ENCODE data around the gene CLEC9A.

Gene CLEC9A

DNA sequence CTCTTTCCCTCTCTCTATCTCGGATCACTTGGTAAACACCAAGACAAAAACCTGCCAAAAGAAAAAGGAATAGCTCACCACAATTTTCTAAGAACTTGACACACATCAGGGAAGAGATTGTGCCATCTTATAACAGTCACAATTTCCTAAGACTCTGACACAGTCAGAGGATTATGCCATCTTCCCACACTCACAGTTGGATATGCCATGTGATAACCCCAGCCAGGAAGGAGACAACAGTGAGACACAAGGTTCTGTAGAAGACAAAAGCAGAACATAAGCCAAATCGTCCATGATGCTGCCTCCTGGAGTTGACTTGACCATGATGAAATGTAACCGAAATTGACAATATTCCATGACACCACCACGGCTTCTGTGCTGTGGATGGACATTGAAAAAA, 2.8 kb upstream of the CLEC9A start:
- no peak overlapping the region for H3K4me3 ChIP-seq (ENCODE audit: low read depth, low read length)
- no peak for DNase-seq (ENCODE audit: low read depth, low spot score)
- ChIA-PET CTCF (no interaction called here), POLR2A (no interaction called here)
- TF ChIP-seq, protein P1, sequence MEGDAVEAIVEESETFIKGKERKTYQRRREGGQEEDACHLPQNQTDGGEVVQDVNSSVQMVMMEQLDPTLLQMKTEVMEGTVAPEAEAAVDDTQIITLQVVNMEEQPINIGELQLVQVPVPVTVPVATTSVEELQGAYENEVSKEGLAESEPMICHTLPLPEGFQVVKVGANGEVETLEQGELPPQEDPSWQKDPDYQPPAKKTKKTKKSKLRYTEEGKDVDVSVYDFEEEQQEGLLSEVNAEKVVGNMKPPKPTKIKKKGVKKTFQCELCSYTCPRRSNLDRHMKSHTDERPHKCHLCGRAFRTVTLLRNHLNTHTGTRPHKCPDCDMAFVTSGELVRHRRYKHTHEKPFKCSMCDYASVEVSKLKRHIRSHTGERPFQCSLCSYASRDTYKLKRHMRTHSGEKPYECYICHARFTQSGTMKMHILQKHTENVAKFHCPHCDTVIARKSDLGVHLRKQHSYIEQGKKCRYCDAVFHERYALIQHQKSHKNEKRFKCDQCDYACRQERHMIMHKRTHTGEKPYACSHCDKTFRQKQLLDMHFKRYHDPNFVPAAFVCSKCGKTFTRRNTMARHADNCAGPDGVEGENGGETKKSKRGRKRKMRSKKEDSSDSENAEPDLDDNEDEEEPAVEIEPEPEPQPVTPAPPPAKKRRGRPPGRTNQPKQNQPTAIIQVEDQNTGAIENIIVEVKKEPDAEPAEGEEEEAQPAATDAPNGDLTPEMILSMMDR (IDR thresholded peaks at IDR 0.05; ENCODE audit: insufficient read depth, low read length, missing control alignments): no peak

DNA sequence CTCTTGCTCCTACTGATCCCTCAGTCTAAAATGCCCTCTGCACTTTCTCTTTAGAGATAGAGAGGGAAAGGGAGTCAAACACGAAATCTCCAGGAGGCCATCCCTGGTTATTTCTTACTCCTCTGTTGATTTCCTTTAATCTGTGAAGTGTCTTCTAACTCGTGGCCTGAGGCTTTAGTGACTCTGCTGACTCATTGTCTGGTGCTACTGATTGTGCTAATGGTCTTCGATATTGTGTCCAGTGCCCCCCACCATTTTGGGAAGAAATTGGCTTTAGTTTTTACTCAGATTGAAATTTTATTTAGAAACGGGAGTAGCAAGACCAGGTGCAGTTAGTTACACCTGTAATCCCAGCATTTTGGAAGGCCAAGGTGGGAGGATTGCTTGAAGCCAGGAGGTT, 839 bp downstream of the CLEC9A start:
- CTCF ChIA-PET: interaction anchor here (0.7 to 1.9 kb wide), 6 partner anchors 21 to 281 kb away, joined by 3 to 14 read pairs (median 4); partner anchors contain the start of gene CLEC12B
- no peak for DNase-seq (ENCODE audit: low read depth, low spot score)
- POLR2A ChIA-PET: no interaction called here
- H3K4me3 ChIP-seq (ENCODE audit: low read depth, low read length): no peak overlapping the region
- TF ChIP-seq, protein P1 (IDR thresholded peaks at IDR 0.05; ENCODE audit: insufficient read depth, low read length, missing control alignments): no peak

DNA sequence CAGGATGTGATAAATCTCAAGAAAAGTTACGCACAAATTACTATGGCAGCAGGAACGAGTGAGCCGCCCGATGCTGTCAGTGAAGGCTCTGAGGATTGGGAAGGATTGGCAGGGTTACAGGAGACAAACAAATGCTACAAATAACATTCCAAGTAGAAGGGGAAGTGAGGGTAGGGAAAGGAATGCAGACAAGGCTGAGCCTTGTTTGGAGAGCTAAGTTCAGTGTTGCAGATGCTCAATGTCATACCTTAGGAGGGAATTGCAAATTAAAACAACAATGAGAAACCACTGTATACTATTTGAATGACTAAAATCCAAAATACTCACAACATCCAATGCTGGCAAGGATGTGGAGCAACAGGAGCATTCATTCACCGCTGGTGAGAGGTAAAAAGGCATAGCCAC, 1.3 kb downstream of the CLEC9A start:
- TF ChIP-seq, protein P1 (IDR thresholded peaks at IDR 0.05; ENCODE audit: insufficient read depth, low read length, missing control alignments): no peak
- ChIA-PET POLR2A (no interaction called here), CTCF (interaction anchor here (0.7 to 1.9 kb wide), 6 partner anchors 22 to 282 kb away, joined by 3 to 14 read pairs (median 3); partner anchors contain the start of gene CLEC12B)
- no peak overlapping the region for H3K4me3 ChIP-seq (ENCODE audit: low read depth, low read length)
- peak; percentile 77 for DNase-seq (ENCODE audit: low read depth, low spot score)

DNA sequence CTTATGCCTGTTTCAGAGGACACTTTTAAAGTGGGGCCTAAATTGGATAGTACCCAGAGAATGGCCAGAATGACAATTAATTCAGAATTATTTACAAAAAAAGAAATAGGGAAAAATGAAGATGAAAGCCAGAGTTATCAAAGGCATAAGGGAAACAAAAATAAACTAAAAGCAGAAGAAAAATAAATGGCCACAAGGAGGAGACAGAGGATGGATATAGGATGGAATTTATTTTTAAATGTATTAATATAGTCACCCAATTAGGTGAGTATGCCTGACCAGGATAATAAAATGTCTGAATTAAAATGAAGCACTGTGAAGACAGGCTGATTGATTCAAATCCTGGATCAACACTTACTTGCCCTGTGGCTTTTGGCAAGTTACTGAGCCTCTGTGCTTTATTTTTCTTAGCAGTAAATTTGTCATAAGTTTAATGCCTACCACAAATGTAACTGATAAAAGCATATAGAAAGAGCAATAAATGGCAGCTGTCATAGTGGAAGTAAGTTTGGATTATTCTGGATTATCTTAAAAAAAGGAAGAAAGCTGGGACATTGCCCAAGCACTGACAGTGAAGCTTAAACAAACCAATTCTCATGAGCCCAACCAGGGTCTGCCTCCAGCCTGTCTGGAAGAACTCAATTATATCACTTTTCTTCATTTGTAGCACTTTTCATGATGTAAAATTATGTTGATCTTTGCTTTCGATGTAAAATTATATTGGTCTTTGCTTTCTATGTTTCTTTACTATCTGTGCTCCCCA, 3.5 kb downstream of the CLEC9A start:
- ChIA-PET POLR2A (no interaction called here), CTCF (interaction anchor here (0.8 to 3.6 kb wide), 9 partner anchors 10 to 201 kb away, joined by 3 to 28 read pairs (median 4); partner anchors contain the start of gene CLEC12B)
- TF ChIP-seq, protein P1 (IDR thresholded peaks at IDR 0.05; ENCODE audit: insufficient read depth, low read length, missing control alignments): peak; percentile 26
- no peak overlapping the region for H3K4me3 ChIP-seq (ENCODE audit: low read depth, low read length)
- DNase-seq (ENCODE audit: low read depth, low spot score): no peak

DNA sequence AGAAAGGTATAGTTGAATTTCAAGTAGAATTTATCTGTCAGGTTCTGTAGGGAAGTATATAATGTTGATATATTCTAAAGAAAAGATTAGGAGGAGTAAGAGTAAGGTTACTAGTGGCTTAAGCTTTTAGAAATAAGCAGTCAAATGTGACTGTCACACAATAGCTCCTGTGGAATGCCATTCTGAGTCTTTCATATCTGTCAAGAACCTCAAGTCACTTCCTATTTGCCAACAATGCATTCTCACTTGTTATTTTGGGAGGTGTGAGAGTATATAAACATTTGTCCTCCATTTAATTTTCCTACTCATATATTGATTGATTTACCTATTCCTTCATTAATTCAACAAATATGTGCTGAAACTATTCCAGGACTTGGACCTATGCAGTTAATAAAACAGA, 11.7 kb downstream of the CLEC9A start:
- no peak for DNase-seq (ENCODE audit: low read depth, low spot score)
- TF ChIP-seq, protein P1 (IDR thresholded peaks at IDR 0.05; ENCODE audit: insufficient read depth, low read length, missing control alignments): no peak
- CTCF ChIA-PET: interaction anchor here (1.4 to 1.6 kb wide), 2 partner anchors 10 to 98 kb away, joined by 3 read pairs; no protein-coding TSS in a partner anchor
- no peak overlapping the region for H3K4me3 ChIP-seq (ENCODE audit: low read depth, low read length)
- POLR2A ChIA-PET: no interaction called here

DNA sequence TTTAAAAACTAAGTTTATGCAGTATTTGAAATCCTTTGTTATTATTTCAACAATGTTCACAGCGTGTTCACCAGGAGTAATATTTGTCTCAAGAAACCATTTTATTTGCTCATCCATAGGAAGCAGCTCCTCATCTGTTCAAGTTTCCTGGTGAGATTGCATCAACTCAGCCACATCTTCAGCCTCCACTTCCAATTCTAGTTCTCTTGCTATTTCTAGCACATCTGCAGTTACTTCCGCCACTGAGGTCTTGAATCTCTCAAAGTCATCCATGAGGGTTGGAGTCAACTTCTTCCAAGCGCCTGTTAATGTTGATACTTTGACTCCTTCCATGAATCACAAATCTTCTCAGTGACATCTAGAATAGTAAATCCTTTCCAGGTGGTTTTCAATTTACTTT, 18.0 kb downstream of the CLEC9A start:
- TF ChIP-seq, protein P1 (IDR thresholded peaks at IDR 0.05; ENCODE audit: insufficient read depth, low read length, missing control alignments): no peak
- ChIA-PET POLR2A (no interaction called here), CTCF (interaction anchor here (0.9 kb wide), 1 partner anchor 10 kb away, joined by 3 read pairs; no protein-coding TSS in a partner anchor)
- H3K4me3 ChIP-seq (ENCODE audit: low read depth, low read length): no peak overlapping the region
- no peak for DNase-seq (ENCODE audit: low read depth, low spot score)

All from AG04449 (cell line).